H1 (cell line): ENCODE data around the gene PLCL1. TPM values are rescaled to one million over a fixed set of nuclear protein-coding genes. Genes with fewer than 3 reads are reported as not detected.

Experiments
- CTCF ChIA-PET: fragments of 300-600 bp; sonication (Branson Sonifier 250); formaldehyde crosslinking; loops from one replicate; lab custom pipeline; 2021; ENCODE audit not compliant: partially characterized antibody; lab: Charles Lee
- POLR2A ChIA-PET: fragments of 300-600 bp; sonication (Branson Sonifier 250); formaldehyde crosslinking; loops from one replicate; lab custom pipeline; 2021; ENCODE audit warnings: inconsistent platforms; ENCODE audit not compliant: partially characterized antibody; lab: Charles Lee
- DNase-seq, 2 experiments: peaks; one replicate each; pipeline versions ENCODE4 v3.0.0 to v3.0.0-alpha.2; 2010 to 2022; ENCODE audit warnings: low spot score in 2 of 2, low read depth in 1 of 2, mixed read lengths in 1 of 2
- FAIRE-seq: peaks from 2 replicates; lab custom pipeline; 2011; peaks lifted over from hg19 to GRCh38; lab: Jason Lieb, UNC
- H2AFZ ChIP-seq: 2 replicates; pipeline ENCODE4 v1.8.1; 2012; ENCODE audit warnings: low read length, inconsistent platforms
- H2AK5ac ChIP-seq: 2 replicates; pipeline ENCODE4 v1.6.1; 2013; ENCODE audit warnings: low read depth, low read length
- H2BK120ac ChIP-seq: replicated peaks from 2 replicates; pipeline ENCODE3; 2013; ENCODE audit warnings: low read depth, low read length, inconsistent platforms
- H2BK12ac ChIP-seq: 2 replicates; pipeline ENCODE4 v1.6.1; 2013; ENCODE audit warnings: low read depth, low read length
- H2BK15ac ChIP-seq: 2 replicates; pipeline ENCODE4 v1.6.1; 2013; ENCODE audit warnings: low read length
- H2BK20ac ChIP-seq: 2 replicates; pipeline ENCODE4 v1.6.1; 2013; ENCODE audit warnings: low read length
- H2BK5ac ChIP-seq: 2 replicates; pipeline ENCODE4 v1.6.1; 2013; ENCODE audit warnings: low read depth, low read length
- H3K14ac ChIP-seq: 2 replicates; pipeline ENCODE4 v1.6.1; 2013; ENCODE audit warnings: inconsistent platforms; ENCODE audit not compliant: insufficient read length
- H3K18ac ChIP-seq: 2 replicates; pipeline ENCODE4 v1.6.1; 2013; ENCODE audit warnings: low read length; ENCODE audit errors: extremely low read depth
- H3K23ac ChIP-seq: 2 replicates; pipeline ENCODE4 v1.6.1; 2013; ENCODE audit warnings: inconsistent platforms; ENCODE audit not compliant: insufficient read length
- H3K23me2 ChIP-seq: 2 replicates; pipeline ENCODE4 v1.6.1; 2013; ENCODE audit warnings: low read depth, low read length
- H3K27ac ChIP-seq: 2 replicates; pipeline ENCODE4 v1.6.1; 2011; ENCODE audit warnings: low read depth, low read length, inconsistent platforms
- H3K27me3 ChIP-seq, 4 experiments: replicated peaks in 1 of 4; 1 replicate in 1 of 4; 2 replicates in 3 of 4; pipeline versions ENCODE4 v1.6.1 to v1.8.1; 2011 to 2013; ENCODE audit warnings: low read length in 3 of 4, mild to moderate bottlenecking in 3 of 4, inconsistent platforms in 2 of 4, mixed read lengths in 2 of 4, moderate library complexity in 1 of 4; ENCODE audit not compliant: control insufficient read depth in 3 of 4, insufficient read depth in 3 of 4; ENCODE audit errors: extremely low read depth in 1 of 4
- H3K36me3 ChIP-seq, 4 experiments: 2 replicates each; pipeline versions ENCODE4 v1.6.1 to v1.8.1; 2011 to 2013; ENCODE audit warnings: mild to moderate bottlenecking in 4 of 4, low read length in 3 of 4, moderate library complexity in 2 of 4, control low read depth in 1 of 4, inconsistent platforms in 1 of 4; ENCODE audit not compliant: insufficient read depth in 4 of 4, control insufficient read depth in 2 of 4
- H3K4ac ChIP-seq: replicated peaks from 2 replicates; pipeline ENCODE3; 2013; ENCODE audit warnings: low read length, low read depth, mixed read lengths, inconsistent platforms; ENCODE audit not compliant: insufficient read length
- H3K4me1 ChIP-seq, 4 experiments: replicated peaks in 1 of 4; 1 replicate in 1 of 4; 2 replicates in 3 of 4; pipeline versions ENCODE4 v1.6.1 to v1.8.1; 2011 to 2013; ENCODE audit warnings: low read length in 3 of 4, inconsistent platforms in 2 of 4, mixed read lengths in 1 of 4; ENCODE audit not compliant: insufficient read depth in 4 of 4, control insufficient read depth in 3 of 4
- H3K4me2 ChIP-seq, 2 experiments: 2 replicates each; pipeline versions ENCODE4 v1.6.1 to v1.8.1; 2011 to 2013; ENCODE audit warnings: low read depth in 2 of 2, low read length in 2 of 2, control low read depth in 1 of 2, inconsistent platforms in 1 of 2, mild to moderate bottlenecking in 1 of 2; ENCODE audit not compliant: insufficient read depth in 1 of 2
- H3K4me3 ChIP-seq, 4 experiments: fragments of 200-600, 300-600 bp in 1 of 4; sonication (generic), shearing (Covaris generic), sonication (Bioruptor Twin) in 1 of 4; 2 replicates each; pipeline versions ENCODE4 v1.5.1 to v1.8.1; 2011 to 2016; ENCODE audit warnings: low read length in 4 of 4, low read depth in 3 of 4, control low read depth in 2 of 4, inconsistent platforms in 2 of 4, mild to moderate bottlenecking in 2 of 4, mixed read lengths in 1 of 4, moderate library complexity in 1 of 4; ENCODE audit not compliant: insufficient read depth in 2 of 4; ENCODE audit errors: extremely low read depth in 1 of 4
- H3K56ac ChIP-seq: replicated peaks from 2 replicates; pipeline ENCODE3; 2013; ENCODE audit warnings: low read depth, mild to moderate bottlenecking, mixed read lengths, low read length, inconsistent platforms; ENCODE audit not compliant: insufficient read length
- H3K79me1 ChIP-seq: 2 replicates; pipeline ENCODE4 v1.6.1; 2013; ENCODE audit warnings: low read depth, low read length, control low read depth
- H3K79me2 ChIP-seq, 2 experiments: 2 replicates each; pipeline versions ENCODE4 v1.6.1 to v1.8.1; 2012 to 2013; ENCODE audit warnings: low read length in 2 of 2, mild to moderate bottlenecking in 2 of 2, inconsistent platforms in 1 of 2; ENCODE audit not compliant: insufficient read depth in 2 of 2, control insufficient read depth in 1 of 2
- H3K9ac ChIP-seq, 4 experiments: replicated peaks in 1 of 4; 1 replicate in 1 of 4; 2 replicates in 3 of 4; pipeline versions ENCODE4 v1.6.1 to v1.8.1; 2011 to 2013; ENCODE audit warnings: low read depth in 3 of 4, low read length in 3 of 4, control low read depth in 2 of 4, mild to moderate bottlenecking in 2 of 4, moderate library complexity in 2 of 4, inconsistent platforms in 1 of 4; ENCODE audit errors: extremely low read depth in 1 of 4
- H3K9me3 ChIP-seq, 2 experiments: 2 replicates each; pipeline versions ENCODE4 v1.6.1 to v1.8.1; 2012 to 2013; ENCODE audit warnings: mild to moderate bottlenecking in 2 of 2, moderate library complexity in 2 of 2, control low read depth in 1 of 2, inconsistent platforms in 1 of 2, low read depth in 1 of 2, low read length in 1 of 2, mixed read lengths in 1 of 2; ENCODE audit not compliant: insufficient read depth in 2 of 2
- H4K20me1 ChIP-seq, 2 experiments: replicated peaks in 1 of 2; 2 replicates each; pipeline versions ENCODE3 to v1.8.1; 2011 to 2013; ENCODE audit warnings: inconsistent platforms in 2 of 2, low read length in 2 of 2, mild to moderate bottlenecking in 1 of 2; ENCODE audit not compliant: insufficient read depth in 2 of 2, control insufficient read depth in 1 of 2
- H4K5ac ChIP-seq: 2 replicates; pipeline ENCODE4 v1.6.1; 2013; ENCODE audit warnings: low read length, low read depth, mixed read lengths, inconsistent platforms; ENCODE audit not compliant: insufficient read length
- H4K8ac ChIP-seq: 2 replicates; pipeline ENCODE4 v1.8.0; 2013; ENCODE audit warnings: mild to moderate bottlenecking, moderate library complexity, low read length, inconsistent platforms; ENCODE audit not compliant: insufficient read depth; ENCODE audit errors: extremely low read depth
- H4K91ac ChIP-seq: replicated peaks from 2 replicates; pipeline ENCODE3; 2013; ENCODE audit warnings: low read length, mixed read lengths, inconsistent platforms; ENCODE audit not compliant: insufficient read length
- ASH2L ChIP-seq: fragments of 200-600, 300-600 bp; sonication (generic); IDR thresholded peaks from one replicate; pipeline ENCODE4 v1.7.1; 2017; ENCODE audit warnings: low read length
- GTF2F1 ChIP-seq: IDR thresholded peaks from 2 replicates; pipeline ENCODE4 v1.6.1; 2012; ENCODE audit warnings: low read depth, low read length, improper control_type of control experiment, borderline replicate concordance
- JUND ChIP-seq: IDR thresholded peaks from 2 replicates; pipeline ENCODE4 v1.6.1; 2011; ENCODE audit warnings: mild to moderate bottlenecking, improper control_type of control experiment, low read length
- KDM4A ChIP-seq: IDR thresholded peaks from one replicate; pipeline ENCODE4 v1.7.1; 2012; ENCODE audit warnings: low read depth, mild to moderate bottlenecking, moderate library complexity, low read length, inconsistent platforms; ENCODE audit not compliant: severe bottlenecking
- KDM5A ChIP-seq: fragments of 200-600 bp; IDR thresholded peaks from 2 replicates; pipeline ENCODE4 v1.7.1; 2012; ENCODE audit warnings: mild to moderate bottlenecking, low read length, inconsistent platforms, mixed read lengths
- NRF1 ChIP-seq: IDR thresholded peaks from 2 replicates; pipeline ENCODE4 v1.6.1; 2011; ENCODE audit warnings: mild to moderate bottlenecking, low read depth, low read length, improper control_type of control experiment
- POLR2A ChIP-seq, 2 experiments: IDR thresholded peaks; 1 replicate in 1 of 2; 2 replicates in 1 of 2; pipeline ENCODE4 v1.6.1; 2011; ENCODE audit warnings: low read depth in 2 of 2, low read length in 2 of 2, mild to moderate bottlenecking in 2 of 2; ENCODE audit errors: control extremely low read depth in 1 of 2
- TAF7 ChIP-seq: optimal IDR thresholded peaks from 2 replicates; pipeline ENCODE3; 2011; ENCODE audit warnings: low read depth, mild to moderate bottlenecking, inconsistent platforms, low read length, moderate library complexity, borderline replicate concordance
- WGBS, 2 experiments: shearing (Covaris generic) in 1 of 2; methylation state at CpG; one replicate each; pipeline versions ENCODE4 v1.1.6 to v1.1.7; 2013 to 2015; ENCODE audit warnings: low lambda C conversion rate in 2 of 2, mixed read lengths in 2 of 2, inconsistent platforms in 1 of 2, low coverage in 1 of 2, missing lambda C conversion rate in 1 of 2; ENCODE audit not compliant: insufficient replicate concordance in 2 of 2, insufficient coverage in 1 of 2, insufficient read length in 1 of 2; ENCODE audit errors: extremely low coverage in 1 of 2, missing lambda C conversion rate in 1 of 2; 5-methylcytosine and 5-hydroxymethylcytosine counted together
- polyA plus RNA-seq, 7 experiments: library from polyadenylated mRNA; depleted of rRNA in 3 of 7; stranded (reverse) in 5 of 7; unstranded in 2 of 7; fragments of >200 nt in 5 of 7; fragments of 200-250 nt in 2 of 7; gene quantifications; 1 replicate in 5 of 7; 2 replicates in 1 of 7; 4 replicates in 1 of 7; pipeline versions ENCODE4 v1.2.1 to v1.2.3, GENCODE V29; 2011 to 2013; ENCODE audit warnings: missing spikeins in 2 of 7, mixed read lengths in 2 of 7
- total RNA-seq: library from RNA; stranded (reverse); fragmentation: NEBNext Ultra II Directional; extraction: Animal tissue kit (Norgen Biotek cat#: 25700); gene quantifications from 2 replicates; pipeline ENCODE4 v1.2.1, GENCODE V29; 2021
- TF ChIP-seq, protein P1 (sequence below): IDR thresholded peaks from 2 replicates; pipeline ENCODE4 v1.6.1; 2012; ENCODE audit warnings: low read length, inconsistent platforms

Gene PLCL1
- total and polyA plus RNA-seq, 2 of the 8 experiments (the other 6 are each of a cell fraction or from before 2014, with no cell fraction given) = not detected

DNA sequence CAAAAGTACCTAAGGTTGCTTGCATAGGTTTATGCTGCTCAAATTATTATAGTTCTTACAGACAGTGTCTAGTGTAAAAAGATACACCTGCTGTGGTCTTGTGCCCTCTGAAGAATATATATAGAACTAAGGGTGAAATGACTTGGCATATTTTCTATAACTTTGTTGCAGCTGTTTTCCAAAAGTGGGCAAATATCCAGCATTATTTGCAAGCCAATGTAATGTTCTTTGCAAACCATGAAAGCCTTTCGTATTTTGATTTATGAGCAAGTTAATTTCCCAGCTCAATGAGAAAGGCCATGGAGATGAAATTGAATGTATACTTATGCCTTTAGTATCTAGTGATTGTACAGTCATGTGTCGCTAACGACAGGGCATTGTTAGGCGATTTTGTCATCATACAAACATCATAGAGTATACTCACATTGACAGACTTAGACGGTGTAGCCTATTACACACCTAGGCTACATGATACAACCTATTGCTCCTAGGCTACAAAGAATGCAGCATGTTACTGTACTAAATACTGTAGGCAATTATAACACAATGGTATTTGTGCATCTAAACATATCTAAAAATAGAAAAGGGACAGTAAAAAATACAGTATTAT, 116.3 kb downstream of the PLCL1 start:
- no peak overlapping the region for H2BK12ac ChIP-seq
- no peak overlapping the region for H2BK20ac ChIP-seq
- H2BK5ac ChIP-seq = no peak overlapping the region
- no peak overlapping the region for H2BK120ac ChIP-seq
- no peaks in the 10 kb centered on the region for H4K20me1 ChIP-seq
- H3K4me3 ChIP-seq = no peak overlapping the region
- H3K56ac ChIP-seq = no peak overlapping the region
- H4K91ac ChIP-seq = no peak overlapping the region
- H2AFZ ChIP-seq = no peak overlapping the region
- no peak overlapping the region for H4K5ac ChIP-seq
- H3K23ac ChIP-seq = no peak overlapping the region
- no peak overlapping the region for H3K14ac ChIP-seq
- ChIA-PET CTCF (no interaction called here), POLR2A (no interaction called here)
- H3K23me2 ChIP-seq = no peaks in the 10 kb centered on the region; the same call in 1 of the 2 replicates
- FAIRE-seq (no peak), DNase-seq (no peak)
- H3K9ac ChIP-seq = no peak overlapping the region
- no peaks in the 10 kb centered on the region for H3K79me2 ChIP-seq
- H2BK15ac ChIP-seq = no peak overlapping the region
- no peak overlapping the region for H3K4ac ChIP-seq
- no peaks in the 10 kb centered on the region for H3K27me3 ChIP-seq
- no peak overlapping the region for H3K27ac ChIP-seq
- no peak overlapping the region for H4K8ac ChIP-seq
- 89% methylated on average over 5 of the region's 5 CpGs; no CpG with 5 or more reads in 1 of the 2 experiments for WGBS, 2 experiments
- H3K18ac ChIP-seq = no peak overlapping the region
- peaks cover 0 to 2% (median 0%) of the 10 kb centered on the region in 4 experiments; a peak in 1 of 8 replicates for H3K36me3 ChIP-seq
- no peak overlapping the region for H3K4me2 ChIP-seq
- no peaks in the 10 kb centered on the region for H3K4me1 ChIP-seq
- no peaks in the 10 kb centered on the region for H3K79me1 ChIP-seq
- H2AK5ac ChIP-seq = no peak overlapping the region
- no peaks in the 10 kb centered on the region; a peak in 1 of 4 replicates for H3K9me3 ChIP-seq
- TF ChIP-seq JUND (no peak), KDM5A (no peak), POLR2A (IDR thresholded peaks at IDR 0.05; ENCODE audit: control extremely low read depth in 1 of 2, low read depth in 2 of 2, low read length in 2 of 2) (no peak), NRF1 (no peak), GTF2F1 (no peak), KDM4A (no peak), TAF7 (no peak), ASH2L (no peak)
- TF ChIP-seq, protein P1, sequence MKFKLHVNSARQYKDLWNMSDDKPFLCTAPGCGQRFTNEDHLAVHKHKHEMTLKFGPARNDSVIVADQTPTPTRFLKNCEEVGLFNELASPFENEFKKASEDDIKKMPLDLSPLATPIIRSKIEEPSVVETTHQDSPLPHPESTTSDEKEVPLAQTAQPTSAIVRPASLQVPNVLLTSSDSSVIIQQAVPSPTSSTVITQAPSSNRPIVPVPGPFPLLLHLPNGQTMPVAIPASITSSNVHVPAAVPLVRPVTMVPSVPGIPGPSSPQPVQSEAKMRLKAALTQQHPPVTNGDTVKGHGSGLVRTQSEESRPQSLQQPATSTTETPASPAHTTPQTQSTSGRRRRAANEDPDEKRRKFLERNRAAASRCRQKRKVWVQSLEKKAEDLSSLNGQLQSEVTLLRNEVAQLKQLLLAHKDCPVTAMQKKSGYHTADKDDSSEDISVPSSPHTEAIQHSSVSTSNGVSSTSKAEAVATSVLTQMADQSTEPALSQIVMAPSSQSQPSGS = no peak
